ENCODE data around the gene PKMYT1. TPM values are rescaled to one million over a fixed set of nuclear protein-coding genes. Genes with fewer than 3 reads are reported as not detected.
"Not testable (repeated sequence)": the region's sequence is repeated elsewhere in the genome, so short reads cannot be mapped to it uniquely, and the experiment has no call there.

Gene PKMYT1
- total RNA-seq, 2 donors from 2014 or later: 5.9 TPM; not detected in 1

- no peaks in the 10 kb centered on the region for H3K4me1 ChIP-seq (ENCODE audit: control insufficient read depth in 1 of 2, low read depth in 2 of 2)
- peaks cover 64% of the 10 kb centered on the region for H3K36me3 ChIP-seq
- H3K9me3 ChIP-seq: no peaks in the 10 kb centered on the region
- TF ChIP-seq, protein P1, sequence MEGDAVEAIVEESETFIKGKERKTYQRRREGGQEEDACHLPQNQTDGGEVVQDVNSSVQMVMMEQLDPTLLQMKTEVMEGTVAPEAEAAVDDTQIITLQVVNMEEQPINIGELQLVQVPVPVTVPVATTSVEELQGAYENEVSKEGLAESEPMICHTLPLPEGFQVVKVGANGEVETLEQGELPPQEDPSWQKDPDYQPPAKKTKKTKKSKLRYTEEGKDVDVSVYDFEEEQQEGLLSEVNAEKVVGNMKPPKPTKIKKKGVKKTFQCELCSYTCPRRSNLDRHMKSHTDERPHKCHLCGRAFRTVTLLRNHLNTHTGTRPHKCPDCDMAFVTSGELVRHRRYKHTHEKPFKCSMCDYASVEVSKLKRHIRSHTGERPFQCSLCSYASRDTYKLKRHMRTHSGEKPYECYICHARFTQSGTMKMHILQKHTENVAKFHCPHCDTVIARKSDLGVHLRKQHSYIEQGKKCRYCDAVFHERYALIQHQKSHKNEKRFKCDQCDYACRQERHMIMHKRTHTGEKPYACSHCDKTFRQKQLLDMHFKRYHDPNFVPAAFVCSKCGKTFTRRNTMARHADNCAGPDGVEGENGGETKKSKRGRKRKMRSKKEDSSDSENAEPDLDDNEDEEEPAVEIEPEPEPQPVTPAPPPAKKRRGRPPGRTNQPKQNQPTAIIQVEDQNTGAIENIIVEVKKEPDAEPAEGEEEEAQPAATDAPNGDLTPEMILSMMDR (IDR thresholded peaks at IDR 0.05): no peak
- no peak overlapping the region for H3K4me3 ChIP-seq
- DNase-seq (ENCODE audit: low spot score): no peak
- H3K27ac ChIP-seq: no peak overlapping the region
- H3K27me3 ChIP-seq (replicated peaks; ENCODE audit: insufficient read depth): no peaks in the 10 kb centered on the region
- ATAC-seq (ENCODE audit: insufficient number of reproducible peaks, low FRiP score, low read depth): no peak
Observed at GRCh38 chr16:2933701-2934100, 46.5 kb downstream of the PKMYT1 start.

DNA sequence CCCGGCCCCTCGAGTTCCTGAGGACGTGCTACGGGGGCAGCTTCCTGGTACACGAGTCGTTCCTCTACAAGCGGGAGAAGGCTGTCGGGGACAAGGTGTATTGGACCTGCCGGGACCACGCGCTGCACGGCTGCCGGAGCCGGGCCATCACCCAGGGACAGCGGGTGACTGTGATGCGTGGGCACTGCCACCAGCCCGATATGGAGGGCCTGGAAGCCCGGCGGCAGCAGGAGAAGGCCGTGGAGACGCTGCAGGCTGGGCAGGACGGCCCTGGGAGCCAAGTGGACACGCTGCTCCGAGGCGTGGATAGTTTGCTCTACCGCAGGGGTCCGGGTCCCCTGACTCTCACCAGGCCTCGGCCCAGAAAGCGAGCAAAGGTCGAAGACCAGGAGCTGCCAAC, 47.1 kb downstream of the PKMYT1 start:
- Histone ChIP-seq H3K27me3 (replicated peaks; ENCODE audit: insufficient read depth) (no peaks in the 10 kb centered on the region), H3K27ac (no peak overlapping the region), H3K4me3 (no peak overlapping the region), H3K4me1 (ENCODE audit: control insufficient read depth in 1 of 2, low read depth in 2 of 2) (no peaks in the 10 kb centered on the region), H3K36me3 (peaks cover 58% of the 10 kb centered on the region), H3K9me3 (no peaks in the 10 kb centered on the region)
- TF ChIP-seq, protein P1 (IDR thresholded peaks at IDR 0.05): no peak
- ATAC-seq (ENCODE audit: insufficient number of reproducible peaks, low FRiP score, low read depth) (no peak), DNase-seq (ENCODE audit: low spot score) (no peak)

GRCh38 chr16:2931231-2931914, 48.9 kb downstream of the PKMYT1 start:
- H3K4me1 ChIP-seq (ENCODE audit: control insufficient read depth in 1 of 2, low read depth in 2 of 2); H3K9me3 ChIP-seq; H3K4me3 ChIP-seq; H3K27ac ChIP-seq; H3K27me3 ChIP-seq (replicated peaks; ENCODE audit: insufficient read depth); DNase-seq (ENCODE audit: low spot score); ATAC-seq (ENCODE audit: insufficient number of reproducible peaks, low FRiP score, low read depth): not testable (repeated sequence)
- H3K36me3 ChIP-seq: peaks cover 41% of the 10 kb centered on the region

- Histone ChIP-seq H3K27me3 (replicated peaks; ENCODE audit: insufficient read depth) (no peaks in the 10 kb centered on the region), H3K4me3 (no peak overlapping the region), H3K36me3 (peaks cover 33% of the 10 kb centered on the region), H3K4me1 (ENCODE audit: control insufficient read depth in 1 of 2, low read depth in 2 of 2) (peaks cover 0 to 5% of the 10 kb centered on the region in 2 donors), H3K9me3 (no peaks in the 10 kb centered on the region), H3K27ac (no peak overlapping the region)
- DNase-seq (ENCODE audit: low spot score) (no peak), ATAC-seq (ENCODE audit: insufficient number of reproducible peaks, low FRiP score, low read depth) (no peak)
- TF ChIP-seq, protein P1 (IDR thresholded peaks at IDR 0.05): no peak
Observed at GRCh38 chr16:2930236-2930635, 50.0 kb downstream of the PKMYT1 start.

- peaks cover 29% of the 10 kb centered on the region for H3K36me3 ChIP-seq
- TF ChIP-seq, protein P1 (IDR thresholded peaks at IDR 0.05): no peak
- H3K4me3 ChIP-seq: no peak overlapping the region
- H3K27me3 ChIP-seq (replicated peaks; ENCODE audit: insufficient read depth): no peaks in the 10 kb centered on the region
- no peaks in the 10 kb centered on the region for H3K9me3 ChIP-seq
- no peak for DNase-seq (ENCODE audit: low spot score)
- ATAC-seq (ENCODE audit: insufficient number of reproducible peaks, low FRiP score, low read depth): no peak
- peaks cover 0 to 5% of the 10 kb centered on the region in 2 donors for H3K4me1 ChIP-seq (ENCODE audit: control insufficient read depth in 1 of 2, low read depth in 2 of 2)
- no peak overlapping the region for H3K27ac ChIP-seq
Observed at GRCh38 chr16:2929693-2930092, 50.6 kb downstream of the PKMYT1 start.

DNA sequence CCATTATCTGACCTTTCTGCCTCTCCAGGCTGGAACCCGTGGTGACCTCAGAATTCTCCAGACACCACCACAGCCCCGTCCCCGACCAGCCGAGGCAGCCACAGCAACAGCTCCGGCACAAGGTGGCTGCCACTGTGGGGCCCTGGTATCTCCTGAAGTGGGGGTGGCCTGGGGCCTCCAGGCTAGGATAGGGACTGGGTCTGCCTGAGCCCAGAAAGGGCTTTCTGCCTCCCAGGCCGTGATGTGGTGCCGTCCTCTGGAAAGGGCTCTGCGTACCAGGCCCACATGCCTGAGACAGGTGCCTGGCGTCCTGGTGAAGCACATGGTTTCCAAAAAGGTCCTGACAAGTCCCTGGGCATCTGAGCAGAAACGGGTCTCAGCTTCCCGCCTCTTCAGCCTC, 51.5 kb downstream of the PKMYT1 start:
- H3K36me3 ChIP-seq: peaks cover 20% of the 10 kb centered on the region
- H3K27ac ChIP-seq: no peak overlapping the region
- TF ChIP-seq, protein P1 (IDR thresholded peaks at IDR 0.05): no peak
- ATAC-seq (ENCODE audit: insufficient number of reproducible peaks, low FRiP score, low read depth) (no peak), DNase-seq (ENCODE audit: low spot score) (no peak)
- peaks cover 0 to 5% of the 10 kb centered on the region in 2 donors for H3K4me1 ChIP-seq (ENCODE audit: control insufficient read depth in 1 of 2, low read depth in 2 of 2)
- no peak overlapping the region for H3K4me3 ChIP-seq
- H3K9me3 ChIP-seq: no peaks in the 10 kb centered on the region
- H3K27me3 ChIP-seq (replicated peaks; ENCODE audit: insufficient read depth): no peaks in the 10 kb centered on the region

- not testable (repeated sequence) for H3K27ac ChIP-seq; H3K27me3 ChIP-seq (replicated peaks; ENCODE audit: insufficient read depth); ATAC-seq (ENCODE audit: insufficient number of reproducible peaks, low FRiP score, low read depth); DNase-seq (ENCODE audit: low spot score); H3K4me3 ChIP-seq; H3K9me3 ChIP-seq; H3K4me1 ChIP-seq (ENCODE audit: control insufficient read depth in 1 of 2, low read depth in 2 of 2)
- H3K36me3 ChIP-seq: peaks cover 13% of the 10 kb centered on the region
Observed at GRCh38 chr16:2928151-2928550, 52.1 kb downstream of the PKMYT1 start.
